ENCODE measurements around the gene FITM2.
"Not testable (repeated sequence)": the region's sequence is repeated elsewhere in the genome, so short reads cannot be mapped to it uniquely, and the experiment has no call there.

Gene FITM2

GRCh38 chr20:44331201-44331600 is 20.2 kb upstream of the FITM2 start:
- DNase-seq (ENCODE audit: low spot score), result no peak

- DNase-seq (ENCODE audit: low spot score), result no peak
Measured at GRCh38 chr20:44328428-44328827, 17.4 kb upstream of the FITM2 start.

- not testable (repeated sequence) for DNase-seq (ENCODE audit: low spot score)
Measured at GRCh38 chr20:44327748-44328147, 16.7 kb upstream of the FITM2 start.

- DNase-seq (ENCODE audit: low spot score), result no peak
Measured at GRCh38 chr20:44326391-44327159, 15.6 kb upstream of the FITM2 start.

GRCh38 chr20:44324343-44324742 is 13.3 kb upstream of the FITM2 start:
- no peak for DNase-seq (ENCODE audit: low spot score)

GRCh38 chr20:44319839-44320422 is 8.9 kb upstream of the FITM2 start:
- no peak for DNase-seq (ENCODE audit: low spot score)

GRCh38 chr20:44314870-44315269 is 3.9 kb upstream of the FITM2 start:
- DNase-seq (ENCODE audit: low spot score), result no peak

- no peak for DNase-seq (ENCODE audit: low spot score)
Measured at GRCh38 chr20:44309763-44310663, 989 bp downstream of the FITM2 start.

GRCh38 chr20:44306927-44307326 is 4.1 kb downstream of the FITM2 start:
- no peak for DNase-seq (ENCODE audit: low spot score)

- no peak for DNase-seq (ENCODE audit: low spot score)
Measured at GRCh38 chr20:44304383-44304782, 6.6 kb downstream of the FITM2 start.

GRCh38 chr20:44302736-44303135 is 8.3 kb downstream of the FITM2 start:
- no peak for DNase-seq (ENCODE audit: low spot score)

- no peak for DNase-seq (ENCODE audit: low spot score)
Measured at GRCh38 chr20:44302026-44302669, 8.9 kb downstream of the FITM2 start.

GRCh38 chr20:44301285-44301684 is 9.7 kb downstream of the FITM2 start:
- DNase-seq (ENCODE audit: low spot score), result no peak

GRCh38 chr20:44299011-44299535 is 11.9 kb downstream of the FITM2 start:
- not testable (repeated sequence) for DNase-seq (ENCODE audit: low spot score)

GRCh38 chr20:44297721-44298120 is 13.3 kb downstream of the FITM2 start:
- no peak for DNase-seq (ENCODE audit: low spot score)

GRCh38 chr20:44296011-44296410 is 15.0 kb downstream of the FITM2 start:
- DNase-seq (ENCODE audit: low spot score), result no peak

GRCh38 chr20:44291754-44292153 is 19.2 kb downstream of the FITM2 start:
- no peak for DNase-seq (ENCODE audit: low spot score)

GRCh38 chr20:44288252-44288651 is 22.8 kb downstream of the FITM2 start:
- no peak for DNase-seq (ENCODE audit: low spot score)

GRCh38 chr20:44287272-44288097 is 23.5 kb downstream of the FITM2 start:
- DNase-seq (ENCODE audit: low spot score), result no peak

- DNase-seq (ENCODE audit: low spot score), result no peak
Measured at GRCh38 chr20:44284032-44284431, 27.0 kb downstream of the FITM2 start.

GRCh38 chr20:44282192-44282591 is 28.8 kb downstream of the FITM2 start:
- no peak for DNase-seq (ENCODE audit: low spot score)

All from kidney capillary endothelial cell (primary cell).